Skin epidermis (tissue), 12 donors: ENCODE measurements around the gene STK32C.
"Not testable (repeated sequence)": the region's sequence is repeated elsewhere in the genome, so short reads cannot be mapped to it uniquely, and the experiment has no call there.

Experiments
- H3K27ac ChIP-seq, 21 experiments: fragments of 200-600 bp; sonication (generic) in 11 of 21; one replicate each; pipeline ENCODE4 v1.5.0; 2020; ENCODE audit warnings: mild to moderate bottlenecking in 3 of 21, inconsistent platforms in 2 of 21, moderate library complexity in 2 of 21
- H3K4me3 ChIP-seq, 7 experiments: fragments of 200-600 bp; sonication (generic) in 2 of 7; one replicate each; pipeline ENCODE4 v1.5.0; 2020; ENCODE audit warnings: inconsistent platforms in 2 of 7, mild to moderate bottlenecking in 2 of 7, moderate library complexity in 1 of 7

The STK32C gene

DNA sequence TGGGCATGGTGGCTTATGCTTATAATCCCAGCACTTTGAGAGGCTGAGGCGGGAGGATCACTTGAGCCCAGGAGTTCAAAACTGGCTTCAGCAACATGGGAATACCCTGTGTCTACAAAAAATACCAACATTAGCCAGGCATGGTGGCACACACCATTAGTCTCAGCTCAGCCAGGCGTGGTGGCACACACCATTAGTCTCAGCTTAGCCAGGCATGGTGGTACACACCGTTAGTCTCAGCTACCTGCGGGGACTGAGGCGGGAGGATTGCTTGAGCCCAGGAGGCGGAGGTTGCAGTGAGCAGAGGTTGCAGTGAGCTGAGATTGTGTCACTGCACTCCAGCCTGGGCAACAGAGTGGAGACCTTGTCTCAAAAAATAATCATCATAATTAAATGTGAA is 33.3 kb upstream of the STK32C start:
- Histone ChIP-seq H3K4me3 (no peak overlapping the region), H3K27ac (no peak overlapping the region)

DNA sequence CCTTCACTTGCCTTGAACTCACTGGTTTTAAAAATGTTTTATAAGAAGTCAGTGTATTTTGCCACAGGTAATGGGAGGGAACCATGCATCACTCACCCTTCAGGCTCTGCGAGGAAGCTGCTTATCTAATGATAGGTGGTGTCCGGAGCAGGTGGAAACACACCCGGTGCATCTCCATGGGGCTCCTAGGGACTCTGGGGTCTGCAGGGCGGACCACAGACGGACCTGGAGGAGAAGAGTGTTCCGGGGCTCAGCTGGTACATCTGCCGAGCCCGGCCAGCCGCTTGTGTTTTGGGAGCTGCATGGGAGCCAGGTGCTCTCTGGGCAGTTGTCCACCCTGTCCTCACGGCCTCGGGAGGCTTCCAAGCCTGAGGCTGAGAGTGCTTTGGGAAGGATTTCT is 31.5 kb upstream of the STK32C start:
- H3K4me3 ChIP-seq, result no peak overlapping the region
- no peak overlapping the region for H3K27ac ChIP-seq

DNA sequence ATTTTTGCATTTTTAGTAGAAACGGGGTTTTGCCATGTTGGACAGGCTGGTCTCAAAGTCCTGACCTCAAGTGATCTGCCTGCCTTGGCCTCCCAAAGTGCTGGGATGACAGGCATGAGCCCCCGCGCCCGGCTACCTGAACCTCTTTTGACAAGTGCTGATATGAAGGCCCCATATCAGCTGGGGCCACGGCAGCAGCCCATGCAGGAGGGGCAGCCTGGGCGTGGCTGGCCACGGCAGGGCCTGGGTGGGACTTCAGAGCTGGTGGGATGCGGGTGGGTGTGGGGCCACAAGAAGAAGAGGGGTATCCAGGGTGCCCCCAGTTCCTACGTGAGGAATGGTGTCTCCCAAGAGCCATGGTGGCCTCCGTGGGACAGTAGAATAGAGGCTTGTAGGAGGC is 31.1 kb upstream of the STK32C start:
- no peak overlapping the region for H3K4me3 ChIP-seq
- H3K27ac ChIP-seq, result no peak overlapping the region

DNA sequence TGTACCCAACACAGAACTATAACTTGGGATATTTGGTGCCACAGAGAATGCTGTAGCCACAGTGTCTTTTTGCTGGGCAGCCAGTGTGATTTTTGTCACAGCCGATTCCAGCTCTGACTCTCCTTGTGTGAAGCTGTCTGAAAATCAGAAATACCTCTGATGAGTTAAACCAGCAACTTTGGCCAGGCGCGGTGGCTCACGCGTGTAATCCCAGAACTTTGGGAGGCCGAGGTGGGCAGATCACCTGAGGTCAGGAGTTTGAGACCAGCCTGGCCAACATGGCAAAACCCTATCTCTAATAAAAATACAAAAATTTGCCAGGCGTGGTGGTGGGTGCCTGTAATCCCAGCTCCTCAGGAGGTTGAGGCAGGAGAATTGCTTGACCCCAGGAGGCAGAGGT is 30.1 kb upstream of the STK32C start:
- not testable (repeated sequence) for H3K27ac ChIP-seq, H3K4me3 ChIP-seq

DNA sequence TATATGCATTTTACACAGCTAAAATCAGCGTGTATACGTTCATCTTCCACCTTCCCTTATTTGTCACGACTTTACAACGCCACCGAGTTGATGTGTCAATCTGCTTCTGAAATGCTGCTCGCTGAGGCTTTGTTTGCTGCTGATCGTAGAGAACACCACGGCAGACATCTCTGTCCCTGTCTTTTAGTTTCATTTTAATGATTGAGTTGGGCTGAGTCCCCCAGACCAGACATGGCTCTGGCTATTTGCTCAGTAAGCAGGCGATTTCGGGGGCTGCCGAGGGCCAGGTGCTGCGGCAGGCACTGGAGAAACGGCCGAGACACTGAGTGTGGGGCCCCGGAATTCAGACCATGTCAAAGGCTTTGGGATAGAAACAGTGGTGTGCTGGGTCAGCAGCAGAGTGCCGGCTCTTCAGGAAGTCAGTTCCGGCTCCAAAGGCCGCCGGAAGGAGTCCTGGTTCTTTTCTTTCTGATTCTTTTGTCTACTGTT is 29.2 kb upstream of the STK32C start:
- peak overlapping the region in 5 of 7 experiments; percentile 15 to 28 (median 19) for H3K4me3 ChIP-seq

DNA sequence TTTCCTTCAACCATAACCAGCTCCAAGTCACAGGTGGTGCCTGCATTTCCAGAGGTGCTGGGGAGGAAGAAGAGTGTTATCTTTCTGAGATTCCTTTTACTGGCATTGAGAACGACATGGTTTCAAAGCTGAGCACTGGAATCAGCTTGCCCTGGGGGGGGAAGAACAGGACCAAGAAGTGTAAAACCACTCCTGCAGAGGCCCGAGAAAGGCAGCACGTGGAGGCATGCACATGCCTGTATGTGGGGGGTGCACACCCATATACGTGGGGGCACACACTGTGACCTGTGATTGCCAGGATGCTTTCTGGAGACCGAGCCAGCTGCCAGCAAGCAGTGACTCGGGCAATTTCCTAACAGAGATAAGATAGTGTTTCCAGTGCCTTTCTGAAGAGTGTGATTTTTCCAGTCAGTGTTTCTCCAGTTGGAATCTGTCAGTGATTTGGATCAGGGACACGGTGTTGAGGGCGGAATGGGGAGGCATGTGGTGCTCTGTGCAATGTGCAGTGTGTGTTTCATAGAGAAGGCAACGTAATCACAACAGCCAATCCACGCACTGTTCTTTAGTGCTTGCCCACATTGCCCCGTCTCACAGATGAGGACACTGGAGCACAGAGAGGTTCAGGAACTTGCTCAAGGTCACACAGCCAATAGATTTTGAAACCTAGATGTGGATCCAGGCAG is 28.5 kb upstream of the STK32C start:
- peak overlapping the region in 7 of 21 experiments; percentile 6 to 80 (median 49) for H3K27ac ChIP-seq
- peak overlapping the region in 2 of 7 experiments; percentile 19 to 28 for H3K4me3 ChIP-seq

More for the DNA sequence above, 29.2 kb upstream of the STK32C start:
- peak overlapping the region in 18 of 21 experiments; percentile 1 to 80 (median 66) for H3K27ac ChIP-seq

DNA sequence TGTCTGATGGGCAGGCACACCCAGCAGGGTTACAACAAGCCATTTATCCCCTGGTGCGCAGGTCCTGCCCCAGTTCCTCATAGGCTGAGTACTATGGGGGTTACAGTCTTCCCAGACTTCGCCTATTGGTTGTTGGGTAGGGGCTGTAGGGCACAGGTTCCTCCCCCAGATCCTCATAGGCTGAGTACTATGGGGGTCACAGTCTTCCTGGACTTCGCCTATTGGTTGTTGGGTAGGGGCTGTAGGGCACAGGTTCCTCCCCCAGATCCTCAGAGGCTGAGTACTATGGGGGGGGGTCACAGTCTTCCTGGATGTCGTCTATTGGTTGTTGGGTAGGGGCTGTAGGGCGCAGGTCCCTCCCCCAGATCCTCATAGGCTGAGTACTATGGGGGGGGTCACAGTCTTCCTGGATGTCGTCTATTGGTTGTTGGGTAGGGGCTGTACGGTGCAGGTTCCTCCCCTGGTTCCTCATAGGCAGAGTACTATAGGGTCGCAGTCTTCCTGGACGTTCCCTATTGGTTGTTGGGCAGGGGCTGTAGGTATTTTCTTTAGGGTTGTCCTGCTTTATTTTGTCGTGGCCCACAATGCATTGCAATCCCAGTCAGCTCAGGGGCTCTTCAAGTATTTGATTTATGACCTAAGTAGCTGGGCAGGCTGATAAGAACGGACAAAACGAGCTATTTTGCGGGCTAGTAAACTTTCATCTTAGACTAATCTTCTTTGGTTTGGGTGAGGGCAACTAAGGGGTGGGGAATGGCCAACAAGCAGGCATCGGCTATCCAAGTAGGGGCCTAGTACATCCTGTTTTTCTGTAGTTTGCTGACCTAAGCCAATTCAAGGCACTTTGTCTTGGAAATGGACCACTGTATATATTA is 27.7 kb upstream of the STK32C start:
- peak overlapping the region in 5 of 21 experiments; percentile 6 to 79 (median 27) for H3K27ac ChIP-seq
- no peak overlapping the region for H3K4me3 ChIP-seq

DNA sequence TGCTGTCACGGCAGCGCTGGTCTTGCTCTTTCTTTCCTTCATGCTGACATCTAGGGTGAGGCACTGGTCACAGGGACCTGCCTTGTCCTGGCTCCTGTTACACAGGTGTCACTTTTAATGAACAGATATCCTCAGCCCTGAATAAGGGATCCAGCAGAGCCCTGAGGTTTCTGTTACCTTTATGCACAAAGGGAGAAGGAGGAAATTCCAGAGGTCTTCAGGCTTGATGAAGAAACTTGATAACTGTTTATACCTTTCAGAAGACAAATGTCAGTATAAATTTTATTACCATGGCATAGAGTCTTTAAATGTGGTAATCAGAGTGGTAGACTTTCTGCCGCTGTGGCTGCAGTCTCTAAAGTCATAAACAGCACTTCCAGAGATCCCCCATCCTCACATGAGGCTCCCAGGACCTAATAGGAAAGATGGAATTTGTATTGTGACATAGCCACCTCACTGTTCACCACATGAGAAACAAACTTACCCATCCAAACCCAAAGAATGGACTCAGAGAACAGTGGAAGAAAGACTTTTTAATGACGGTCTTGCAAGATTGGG is 27.0 kb upstream of the STK32C start:
- Histone ChIP-seq H3K4me3 (no peak overlapping the region), H3K27ac (no peak overlapping the region)

DNA sequence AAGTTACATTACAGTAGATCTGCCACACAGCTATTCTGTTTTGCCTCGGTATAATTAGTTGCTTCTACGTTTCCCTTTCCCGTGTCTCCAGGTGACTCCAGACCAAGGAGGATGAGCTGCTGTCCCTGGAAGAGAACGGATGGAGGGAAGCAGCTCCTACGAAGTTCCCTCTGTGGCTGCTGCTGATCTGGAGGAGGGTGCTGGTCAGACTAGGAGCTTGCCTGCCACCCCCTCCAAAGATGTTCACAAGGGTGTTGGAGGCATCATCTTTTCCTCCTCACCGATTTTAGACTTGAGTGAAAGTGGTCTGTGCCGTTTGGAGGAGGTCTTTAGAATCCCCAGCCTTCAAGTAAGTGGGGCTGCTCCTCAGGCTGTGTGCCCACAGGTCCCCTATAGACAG is 25.6 kb upstream of the STK32C start:
- H3K27ac ChIP-seq, result peak overlapping the region in 1 of 21 experiments; percentile 95
- no peak overlapping the region for H3K4me3 ChIP-seq

DNA sequence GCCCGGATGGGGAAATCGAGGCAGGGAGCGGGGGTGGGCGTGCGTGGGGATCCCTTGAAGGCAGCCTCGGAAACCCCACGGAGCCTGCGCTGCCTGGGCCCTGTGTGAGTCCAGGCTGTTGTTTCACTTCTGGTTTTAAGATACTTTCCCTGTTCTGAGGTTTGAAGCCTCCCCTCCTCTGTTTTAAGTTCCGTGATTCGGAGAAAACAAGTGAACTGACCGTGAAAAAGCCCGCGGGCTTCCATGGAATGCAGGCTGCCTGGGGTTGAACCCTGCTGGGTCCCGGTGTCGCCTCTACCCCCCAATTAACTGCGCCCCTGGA is 24.6 kb upstream of the STK32C start:
- H3K27ac ChIP-seq, result peak overlapping the region; percentile 33 to 96 (median 84)

DNA sequence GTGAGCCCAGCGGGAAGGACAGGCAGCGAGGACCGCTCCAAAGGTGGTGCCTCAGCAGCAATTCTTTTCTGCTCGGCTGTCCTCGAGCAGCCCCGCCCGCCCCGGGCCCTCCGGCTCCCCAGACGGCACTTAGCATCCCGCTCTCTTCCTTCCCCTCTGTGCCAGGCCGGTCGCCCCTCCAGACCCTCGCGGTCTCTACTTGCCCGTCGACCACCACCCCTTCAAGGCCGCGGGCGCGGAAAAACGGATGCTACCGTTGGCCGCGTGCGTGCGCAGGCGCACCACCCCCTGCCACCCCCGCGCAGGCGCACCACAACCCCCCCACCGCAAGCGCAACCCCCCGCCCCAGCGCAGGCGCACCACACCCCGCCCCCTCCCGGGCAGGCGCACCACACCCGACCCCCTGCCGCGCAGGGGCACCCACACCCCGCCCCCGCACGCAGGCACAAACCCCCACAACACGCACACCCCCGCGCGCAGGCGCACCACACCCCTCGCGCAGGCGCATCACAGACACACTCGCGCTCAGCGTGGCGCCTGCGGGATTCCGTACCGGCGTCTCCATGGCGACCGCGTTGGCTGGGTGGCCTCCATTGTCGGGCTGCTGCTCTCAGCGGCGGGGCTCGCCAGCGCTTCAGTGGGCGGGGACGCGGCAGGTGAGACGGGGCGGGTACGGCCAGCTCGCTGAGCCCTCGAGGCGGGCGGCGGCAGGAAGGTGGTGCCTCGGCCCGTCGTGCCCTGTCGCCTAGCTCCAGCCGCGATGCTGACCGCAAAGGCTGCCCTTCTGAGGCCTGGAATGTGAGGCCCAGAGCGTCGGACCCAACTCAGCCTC is 24.1 kb upstream of the STK32C start, which contains the start of gene LRRC27:
TSS of gene LRRC27 (plus strand) at position 593 of the 832 bp plus-strand sequence. CDS start 1,332 bp downstream, outside the sequence.
- peak within 1 kb of the TSS; percentile 45 to 96 (median 84) for H3K27ac ChIP-seq
- H3K4me3 ChIP-seq, result peak within 1 kb of the TSS; percentile 59 to 89 (median 71)

More for the DNA sequence above, 24.6 kb upstream of the STK32C start:
- H3K4me3 ChIP-seq, result peak overlapping the region; percentile 59 to 89 (median 71)

DNA sequence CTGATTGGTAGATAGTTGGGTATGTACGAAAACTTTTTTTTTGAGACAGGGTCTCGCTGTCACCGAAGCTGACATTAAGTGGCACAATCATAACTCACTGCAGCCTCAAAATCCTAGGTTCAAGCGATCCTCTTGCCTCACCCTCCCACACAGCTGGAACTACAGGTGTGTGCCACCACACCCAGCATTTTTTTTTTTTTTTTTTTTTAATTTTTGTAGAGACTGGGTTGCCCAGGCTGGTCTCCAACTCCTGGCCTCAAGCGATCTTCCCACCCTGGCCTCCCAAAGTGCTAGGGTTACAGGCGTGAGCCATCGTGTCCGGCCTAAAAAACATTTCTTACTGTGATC is 22.7 kb upstream of the STK32C start:
- Histone ChIP-seq H3K4me3 (peak overlapping the region; percentile 59 to 89 (median 71)), H3K27ac (peak overlapping the region in 18 of 21 experiments; percentile 8 to 96 (median 78))

DNA sequence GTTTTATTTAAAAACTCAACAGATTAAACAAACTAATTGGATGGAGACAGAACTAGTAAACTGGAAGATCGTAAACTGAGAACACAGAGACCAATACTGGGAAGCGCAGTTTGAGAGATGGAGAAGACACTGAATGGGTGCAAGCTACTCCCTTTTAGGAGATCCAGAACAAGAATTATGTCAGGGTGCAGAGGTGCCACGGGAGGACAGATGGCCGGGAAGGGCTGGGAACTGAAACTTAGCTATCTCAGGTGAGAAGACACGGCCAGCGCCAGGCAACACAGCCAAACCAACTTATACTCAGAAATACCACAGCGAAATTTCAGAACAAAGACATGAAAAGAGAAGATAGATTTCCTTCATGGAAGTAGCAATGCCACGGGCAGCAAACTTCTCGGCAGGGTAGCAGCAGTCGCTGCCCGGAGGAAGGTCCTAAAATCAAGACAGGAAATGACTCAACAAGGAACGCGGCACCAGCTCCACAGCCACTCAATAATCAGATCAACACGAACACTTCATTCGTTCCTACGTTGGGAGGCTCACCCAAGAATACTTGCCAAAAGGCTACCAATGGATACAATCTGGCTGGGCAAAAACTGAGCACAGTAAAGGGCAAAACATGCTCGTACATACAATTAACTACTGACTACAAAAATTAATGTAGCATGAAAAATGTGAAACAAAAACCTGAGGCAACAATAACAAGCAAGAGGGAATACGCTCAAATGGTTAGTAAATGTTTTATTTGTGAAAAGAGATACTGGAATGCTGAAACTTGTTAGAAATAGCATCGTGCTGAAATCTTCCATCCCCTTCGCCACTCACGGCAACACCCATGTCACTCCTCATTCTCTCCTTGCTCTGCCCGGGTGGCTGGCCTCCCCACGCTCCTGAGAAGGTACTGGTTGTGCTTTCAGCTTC is 22.1 kb upstream of the STK32C start:
- H3K27ac ChIP-seq, result peak overlapping the region in 19 of 21 experiments; percentile 1 to 96 (median 77)
- H3K4me3 ChIP-seq, result peak overlapping the region in 6 of 7 experiments; percentile 59 to 89 (median 72)

DNA sequence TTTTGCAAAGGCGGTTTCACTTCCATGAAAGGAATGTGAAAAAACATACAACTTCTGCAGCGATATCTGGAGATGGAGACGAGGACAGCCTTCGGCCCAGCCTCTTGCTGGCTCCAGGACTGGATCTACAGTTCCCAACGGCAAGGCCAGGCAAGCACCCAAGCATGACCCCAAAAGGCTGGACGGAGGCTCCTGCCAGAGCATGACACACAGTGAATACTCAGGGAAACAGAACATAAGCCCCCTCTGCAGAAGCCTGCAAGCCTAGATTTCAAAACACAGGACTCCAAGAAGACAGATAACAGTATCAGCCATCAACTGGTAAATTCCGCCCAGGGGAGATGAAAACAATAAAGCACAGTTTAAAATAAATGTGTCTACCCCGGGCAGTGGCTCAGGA is 21.0 kb upstream of the STK32C start:
- Histone ChIP-seq H3K27ac (peak overlapping the region in 6 of 21 experiments; percentile 51 to 96 (median 78)), H3K4me3 (peak overlapping the region in 1 of 7 experiments; percentile 68)

DNA sequence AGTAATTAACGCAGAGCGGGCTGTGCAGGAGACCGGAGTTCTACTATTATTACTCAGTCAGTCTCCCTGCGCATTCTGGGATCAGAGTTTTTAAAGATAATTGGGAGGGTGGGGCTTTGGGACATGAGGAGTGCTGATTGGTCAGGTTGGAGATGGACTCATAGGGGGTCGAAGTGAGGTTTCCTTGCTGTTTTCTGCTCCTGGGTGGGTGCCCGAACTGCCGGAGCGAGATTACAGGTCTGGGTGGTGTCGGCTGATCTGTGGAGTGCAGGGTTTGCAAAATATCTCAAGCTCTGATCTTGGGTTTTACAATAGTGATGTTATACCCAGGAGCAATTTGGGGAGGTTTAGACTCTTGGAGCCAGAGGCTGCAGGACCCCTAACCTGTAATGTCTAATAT is 20.4 kb upstream of the STK32C start:
- no peak overlapping the region for H3K4me3 ChIP-seq
- H3K27ac ChIP-seq, result peak overlapping the region in 2 of 21 experiments; percentile 27 to 51

DNA sequence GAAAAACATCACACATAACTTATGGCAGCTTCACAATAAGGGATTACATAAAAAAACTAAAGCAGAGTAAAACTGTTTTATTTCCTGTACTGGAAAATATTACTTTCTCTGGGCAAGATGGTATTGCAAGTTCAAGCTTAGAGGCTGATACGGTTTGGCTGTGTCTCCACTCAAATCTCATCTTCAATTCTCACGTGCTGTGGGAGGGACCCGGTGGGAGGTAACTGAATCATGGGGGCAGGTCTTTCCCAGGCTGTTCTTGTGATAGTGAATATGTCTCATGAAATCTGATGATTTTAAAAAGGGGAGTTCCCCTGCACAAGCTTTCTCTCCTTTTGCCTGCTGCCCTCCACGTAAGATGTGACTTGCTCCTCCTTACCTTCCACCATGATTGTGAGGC is 19.2 kb upstream of the STK32C start:
- no peak overlapping the region for H3K4me3 ChIP-seq
- peak overlapping the region in 1 of 21 experiments; percentile 44 for H3K27ac ChIP-seq

DNA sequence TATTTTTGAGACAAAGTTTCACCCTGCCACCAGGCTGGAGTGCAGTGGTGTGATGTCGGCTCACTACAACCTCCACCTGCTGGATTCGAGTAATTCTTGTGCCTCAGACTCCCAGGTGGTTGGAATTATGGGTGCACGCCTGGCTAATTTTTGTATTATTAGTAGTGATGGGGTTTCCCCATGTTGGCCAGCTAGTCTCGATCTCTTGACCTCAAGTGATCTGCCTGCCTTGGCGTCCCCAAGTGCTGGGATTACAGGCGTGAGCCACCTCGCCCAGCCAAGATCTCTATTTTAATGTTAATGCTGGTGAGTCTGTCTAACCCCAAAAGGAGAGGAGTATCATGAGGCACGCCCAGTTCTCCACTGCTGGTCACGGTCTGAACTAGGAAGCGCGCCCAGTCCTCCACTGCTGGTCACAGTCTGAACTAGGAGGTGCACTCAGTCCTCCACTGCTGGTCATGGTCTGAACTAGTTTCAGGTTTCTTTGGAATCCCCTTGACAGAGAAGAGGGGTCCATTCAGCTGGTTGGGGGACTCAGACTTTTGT is 18.7 kb upstream of the STK32C start:
- Histone ChIP-seq H3K27ac (peak overlapping the region in 1 of 21 experiments; percentile 44), H3K4me3 (no peak overlapping the region)

DNA sequence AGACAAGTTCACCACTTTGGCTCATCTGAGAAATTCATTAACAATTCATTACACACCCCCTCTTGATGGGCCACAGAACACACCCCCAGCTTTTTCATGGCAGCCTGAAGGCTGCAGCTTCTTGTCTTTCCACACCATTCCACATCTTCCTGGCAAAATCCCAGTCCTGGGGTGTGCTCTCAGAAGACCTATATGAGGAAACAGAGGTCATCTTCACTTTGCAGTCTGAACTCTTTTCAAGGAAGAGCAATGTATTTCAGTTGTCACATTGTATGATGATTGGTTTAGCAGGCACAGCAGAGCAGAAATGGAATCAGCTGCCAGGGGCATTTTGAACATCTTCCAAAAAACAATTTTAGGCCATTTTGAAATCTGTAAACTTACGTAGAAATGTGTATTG is 16.4 kb upstream of the STK32C start:
- H3K4me3 ChIP-seq, result no peak overlapping the region
- no peak overlapping the region for H3K27ac ChIP-seq
